22Rv1 (cell line): ENCODE measurements around the gene BBX.

Source experiments
- H3K27ac ChIP-seq: fragments of 450-650 bp; 2 replicates; pipeline ENCODE4 v1.5.1; 2017
- ZFX ChIP-seq: fragments of 450-650 bp; IDR thresholded peaks from 2 replicates; pipeline ENCODE4 v1.6.1; 2017; ENCODE audit warnings: antibody characterized with exemption, borderline replicate concordance
- TF ChIP-seq, protein P1 (sequence below): fragments of 450-650 bp; IDR thresholded peaks from 2 replicates; pipeline ENCODE4 v1.5.1; 2017; ENCODE audit warnings: mild to moderate bottlenecking

BBX gene

DNA sequence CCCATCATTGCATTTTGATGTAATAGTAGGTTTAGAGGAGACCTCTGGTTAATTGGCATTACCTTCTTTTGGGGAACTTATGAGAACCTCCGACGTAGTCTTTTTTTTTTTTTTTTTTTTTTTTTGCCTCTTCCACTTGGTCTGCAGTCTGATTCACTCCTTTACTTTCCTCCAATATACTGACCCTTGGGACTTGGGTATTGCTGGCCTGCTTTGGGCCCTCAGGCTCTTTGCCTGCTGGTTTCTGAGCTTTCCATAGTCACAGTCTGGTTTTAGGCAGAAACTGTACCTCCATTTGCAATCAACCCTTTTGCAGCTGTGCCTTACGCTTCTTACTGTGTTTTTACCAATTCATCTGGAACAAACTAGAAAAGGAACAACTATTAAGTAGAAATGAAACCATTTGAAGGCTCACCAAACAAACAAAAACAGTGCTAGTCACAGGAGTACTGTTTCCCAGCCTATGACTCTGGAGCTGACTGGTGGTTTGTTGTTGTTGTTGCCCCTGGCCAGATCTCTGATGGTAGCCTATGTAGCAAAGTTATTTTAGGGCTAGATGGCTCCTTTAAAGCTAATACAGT lies 272.8 kb downstream of the BBX start:
- TF ChIP-seq ZFX: no peak
- TF ChIP-seq, protein P1, sequence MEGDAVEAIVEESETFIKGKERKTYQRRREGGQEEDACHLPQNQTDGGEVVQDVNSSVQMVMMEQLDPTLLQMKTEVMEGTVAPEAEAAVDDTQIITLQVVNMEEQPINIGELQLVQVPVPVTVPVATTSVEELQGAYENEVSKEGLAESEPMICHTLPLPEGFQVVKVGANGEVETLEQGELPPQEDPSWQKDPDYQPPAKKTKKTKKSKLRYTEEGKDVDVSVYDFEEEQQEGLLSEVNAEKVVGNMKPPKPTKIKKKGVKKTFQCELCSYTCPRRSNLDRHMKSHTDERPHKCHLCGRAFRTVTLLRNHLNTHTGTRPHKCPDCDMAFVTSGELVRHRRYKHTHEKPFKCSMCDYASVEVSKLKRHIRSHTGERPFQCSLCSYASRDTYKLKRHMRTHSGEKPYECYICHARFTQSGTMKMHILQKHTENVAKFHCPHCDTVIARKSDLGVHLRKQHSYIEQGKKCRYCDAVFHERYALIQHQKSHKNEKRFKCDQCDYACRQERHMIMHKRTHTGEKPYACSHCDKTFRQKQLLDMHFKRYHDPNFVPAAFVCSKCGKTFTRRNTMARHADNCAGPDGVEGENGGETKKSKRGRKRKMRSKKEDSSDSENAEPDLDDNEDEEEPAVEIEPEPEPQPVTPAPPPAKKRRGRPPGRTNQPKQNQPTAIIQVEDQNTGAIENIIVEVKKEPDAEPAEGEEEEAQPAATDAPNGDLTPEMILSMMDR: no peak
- H3K27ac ChIP-seq: no peak overlapping the region

DNA sequence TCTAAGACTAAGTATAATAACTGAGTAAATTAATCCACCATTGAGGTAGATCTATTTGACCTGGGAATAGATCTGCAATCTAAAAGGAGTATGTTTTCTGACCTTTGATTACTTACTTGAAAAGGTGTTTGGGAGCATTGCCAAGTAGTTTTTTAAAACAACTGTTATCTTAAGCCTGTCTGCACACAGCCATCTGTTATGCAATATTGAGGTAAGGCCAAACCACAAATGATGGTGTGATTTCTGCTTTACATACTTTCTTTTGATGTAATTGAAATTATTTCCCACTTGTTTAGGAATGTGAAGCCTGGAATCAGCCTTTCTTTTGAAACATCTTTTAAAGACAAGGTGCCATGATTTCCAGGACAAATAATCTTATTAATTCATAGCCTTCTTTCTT lies 274.0 kb downstream of the BBX start:
- TF ChIP-seq, protein P1: no peak
- no peak for TF ChIP-seq ZFX
- H3K27ac ChIP-seq: no peak overlapping the region

GRCh38 chr3:107797586-107797985 lies 274.8 kb downstream of the BBX start:
- TF ChIP-seq, protein P1: no peak
- no peak for TF ChIP-seq ZFX
- H3K27ac ChIP-seq: no peak overlapping the region

GRCh38 chr3:107798381-107798780 lies 275.6 kb downstream of the BBX start:
- TF ChIP-seq, protein P1: no peak
- TF ChIP-seq ZFX: no peak
- H3K27ac ChIP-seq: no peak overlapping the region

DNA sequence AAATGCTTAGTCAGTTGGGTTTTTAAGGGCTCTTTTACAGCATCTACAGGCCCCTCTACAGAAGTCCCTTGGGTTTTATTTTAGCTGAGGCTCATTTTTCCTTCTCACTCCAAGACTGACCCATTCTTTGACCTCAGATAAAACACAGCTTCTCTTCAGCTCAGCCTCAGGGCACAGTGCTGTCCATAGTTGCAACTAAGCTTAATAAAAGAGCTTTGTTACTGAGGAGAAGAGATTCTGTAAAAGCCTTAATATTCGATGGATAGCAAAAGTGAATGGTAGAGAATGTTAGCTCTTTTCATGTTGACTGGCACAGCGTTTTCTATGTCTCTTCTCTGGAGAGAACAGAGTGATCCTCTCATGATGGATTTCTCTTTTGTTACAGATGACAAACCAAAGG lies 277.9 kb downstream of the BBX start:
- no peak overlapping the region for H3K27ac ChIP-seq
- TF ChIP-seq, protein P1: no peak
- TF ChIP-seq ZFX: no peak

GRCh38 chr3:107803170-107803569 lies 280.4 kb downstream of the BBX start:
- TF ChIP-seq, protein P1: no peak
- TF ChIP-seq ZFX: no peak
- no peak overlapping the region for H3K27ac ChIP-seq

- TF ChIP-seq, protein P1: no peak
- no peak for TF ChIP-seq ZFX
- H3K27ac ChIP-seq: no peak overlapping the region
These were observed 283.3 kb downstream of the BBX start for GRCh38 chr3:107806021-107806420.
